PC-3 (cell line): ENCODE results near the gene RAB37. TPM values are rescaled to one million over a fixed set of nuclear protein-coding genes. Genes with fewer than 3 reads are reported as not detected.

ENCODE experiments used
- ATAC-seq: fragments of 200-7000 bp; cut with Tn5 transposase; 2 replicates; pipeline ENCODE4 v1.9.1; 2020; ENCODE audit warnings: mild to moderate bottlenecking, moderate library complexity
- Bru-seq: library from RNA; stranded (reverse); fragments of 400-500 nt; gene quantifications from one replicate; lab custom pipeline; 2021; lab: Mats Ljungman, UMichigan
- BruChase-seq, 2 experiments: library from RNA; stranded (reverse); fragments of 400-500 nt; gene quantifications; one replicate each; lab custom pipeline; 2021; lab: Mats Ljungman, UMichigan
- BruUV-seq: library from RNA; stranded (reverse); fragments of 400-500 nt; replicated peaks from 2 replicates; lab custom pipeline; 2021; lab: Mats Ljungman, UMichigan
- CTCF ChIA-PET: fragments of 300-600 bp; sonication (Branson Sonifier 250); formaldehyde crosslinking; loops from one replicate; lab custom pipeline; 2022; ENCODE audit warnings: antibody characterized with exemption; lab: Charles Lee
- POLR2A ChIA-PET: fragments of 300-600 bp; sonication (Branson Sonifier 250); formaldehyde crosslinking; loops from one replicate; lab custom pipeline; 2022; ENCODE audit warnings: antibody characterized with exemption; ENCODE audit not compliant: unreplicated experiment; lab: Charles Lee
- DNase-seq: peaks from one replicate; pipeline ENCODE4 v3.0.0-alpha.2; 2015
- H2AFZ ChIP-seq: fragments of 300-600 bp; sonication (generic); 2 replicates; pipeline ENCODE4 v1.6.0; 2016; ENCODE audit warnings: antibody characterized with exemption, low read length
- H3F3A ChIP-seq: fragments of 300-600 bp; sonication (generic); one replicate; pipeline ENCODE4 v1.6.0; 2017; ENCODE audit warnings: antibody characterized with exemption, low read length, control low read depth, mild to moderate bottlenecking; ENCODE audit not compliant: unreplicated experiment
- H3K27ac ChIP-seq: fragments of 300-600 bp; sonication (generic); 2 replicates; pipeline ENCODE4 v1.5.1; 2016; ENCODE audit warnings: mild to moderate bottlenecking, low read length
- H3K27me3 ChIP-seq: fragments of 300-600 bp; sonication (generic); 2 replicates; pipeline ENCODE4 v1.6.1; 2016; ENCODE audit warnings: low read length, mixed read lengths
- H3K36me3 ChIP-seq: fragments of 300-600 bp; sonication (generic); 2 replicates; pipeline ENCODE4 v1.6.1; 2016; ENCODE audit warnings: low read depth, mixed run types, low read length, mixed read lengths
- H3K4me1 ChIP-seq: fragments of 300-600 bp; sonication (generic); 2 replicates; pipeline ENCODE4 v1.5.1; 2016; ENCODE audit warnings: low read length; ENCODE audit not compliant: insufficient read depth
- H3K4me2 ChIP-seq: fragments of 300-600 bp; sonication (generic); 2 replicates; pipeline ENCODE4 v1.6.0; 2016; ENCODE audit warnings: low read length
- H3K4me3 ChIP-seq: fragments of 300-600 bp; sonication (generic); 2 replicates; pipeline ENCODE4 v1.5.1; 2016; ENCODE audit warnings: mild to moderate bottlenecking, low read length, mixed read lengths
- H3K79me2 ChIP-seq: fragments of 300-600 bp; sonication (generic); 2 replicates; pipeline ENCODE4 v1.6.1; 2017; ENCODE audit warnings: low read length, mixed read lengths
- H3K9ac ChIP-seq: fragments of 300-600 bp; sonication (generic); 2 replicates; pipeline ENCODE4 v1.6.0; 2016; ENCODE audit warnings: mild to moderate bottlenecking, low read length
- H3K9me2 ChIP-seq: fragments of 300-600 bp; sonication (generic); replicated peaks from 2 replicates; pipeline ENCODE4 v1.6.1; 2016; ENCODE audit warnings: mixed run types, low read length, mixed read lengths
- H3K9me3 ChIP-seq: fragments of 300-600 bp; sonication (generic); 2 replicates; pipeline ENCODE4 v1.6.1; 2016; ENCODE audit warnings: low read length, mixed read lengths
- H4K20me1 ChIP-seq: fragments of 300-600 bp; sonication (generic); 2 replicates; pipeline ENCODE4 v1.6.1; 2016; ENCODE audit warnings: low read length, mixed read lengths
- CTCF ChIP-seq: fragments of 300-600 bp; sonication (generic); conservative IDR thresholded peaks from 2 replicates; pipeline ENCODE4 v1.5.1; 2017; ENCODE audit warnings: antibody characterized with exemption, low read depth, mild to moderate bottlenecking, low read length
- EZH2 ChIP-seq: fragments of 300-600 bp; sonication (generic); IDR thresholded peaks from one replicate; pipeline ENCODE4 v1.6.1; 2017; ENCODE audit warnings: antibody characterized with exemption, mild to moderate bottlenecking, low read length; ENCODE audit not compliant: unreplicated experiment
- EZH2phosphoT487 ChIP-seq: fragments of 300-600 bp; sonication (generic); IDR thresholded peaks from 2 replicates; pipeline ENCODE4 v1.6.1; 2018; ENCODE audit warnings: mild to moderate bottlenecking, antibody characterized with exemption, low read length, borderline replicate concordance
- intact Hi-C: fragments of 100-400 bp; cut with micrococcal nuclease; formaldehyde crosslinking; loops from 2 replicates; pipeline ENCODE4 v1.9.0; 2023
- long read RNA-seq: library from polyadenylated mRNA; unstranded; transcript quantifications from one replicate; pipeline ENCODE4 v2.0.0, GENCODE V29; 2021; ENCODE audit not compliant: unreplicated experiment
- total RNA-seq: library from RNA; depleted of rRNA; stranded (reverse); fragments of >200 nt; gene quantifications from 2 replicates; pipeline ENCODE4 v1.2.3, GENCODE V29; 2014; rRNA removed

RAB37 gene
- total RNA-seq: 0.17 and 0.66 TPM in 2 replicates
- percentile 2 among the genes with signal in this experiment for Bru-seq, nascent RNA
- percentile 4 among the genes with signal in this experiment for BruChase-seq, experiment 1, labeled RNA remaining after a 6-hour chase
- percentile 5 among the genes with signal in this experiment for BruChase-seq, experiment 2, labeled RNA remaining after a 2-hour chase
- long read RNA-seq, partial matches to known transcripts: 0 of 1 reads
- long read RNA-seq, other reads (novel, unspliced or antisense): 0 of 1 reads

GRCh38 chr17:74736513-74737298 lies at the start of gene RAB37:
RAB37 (plus strand) TSS chr17:74737256; CDS start chr17:74737273, 17 bp downstream.
- intact Hi-C loops: loop anchor here (1.0 kb wide), 1 partner anchor 79 kb away; no protein-coding TSS in a partner anchor
- Histone ChIP-seq H3K79me2 (no peaks in the 10 kb centered on the region), H3K9me3 (no peaks in the 10 kb centered on the region), H3K4me1 (peaks cover 15% of the 10 kb centered on the region), H4K20me1 (no peaks in the 10 kb centered on the region), H3K9ac (no peak within 1 kb of the TSS), H3K36me3 (no peaks in the 10 kb centered on the region), H3F3A (no peaks in the 10 kb centered on the region), H3K4me3 (no peak within 1 kb of the TSS; the same call in 1 of the 2 replicates), H3K9me2 (no peaks in the 10 kb centered on the region), H3K27ac (no peak within 1 kb of the TSS), H3K27me3 (peaks cover 60% of the 10 kb centered on the region), H2AFZ (peak within 1 kb of the TSS; percentile 32; the same call in 1 of the 2 replicates), H3K4me2 (peak within 1 kb of the TSS; percentile 38)
- ChIA-PET CTCF (interaction anchor here (0.6 to 3.5 kb wide), 3 partner anchors 40 to 193 kb away, joined by 3 to 53 read pairs (median 5); partner anchors contain the start of gene NAT9), POLR2A (no interaction called here)
- BruUV-seq: no TSS peak
- no peak for DNase-seq
- TF ChIP-seq EZH2: peak; percentile 90
- peak; percentile 58 for TF ChIP-seq CTCF
- TF ChIP-seq EZH2phosphoT487: 0 out of 2 replicates have a peak, but pooled peaks have one; percentile 47
- ATAC-seq: peak; percentile 12

GRCh38 chr17:74687886-74688285 lies 49.2 kb upstream of the RAB37 start:
- H3F3A ChIP-seq: no peaks in the 10 kb centered on the region
- no peaks in the 10 kb centered on the region for H4K20me1 ChIP-seq
- H3K27ac ChIP-seq: no peak overlapping the region
- no TSS peak for BruUV-seq
- intact Hi-C loops: no loop called here
- no peak overlapping the region for H3K4me3 ChIP-seq
- DNase-seq: no peak
- H3K9ac ChIP-seq: no peak overlapping the region
- no peak overlapping the region for H3K4me2 ChIP-seq
- peaks cover 74% of the 10 kb centered on the region for H3K27me3 ChIP-seq
- ChIA-PET POLR2A (no interaction called here), CTCF (no interaction called here)
- ATAC-seq: no peak
- H3K9me3 ChIP-seq: no peaks in the 10 kb centered on the region
- no peak overlapping the region for H2AFZ ChIP-seq
- H3K9me2 ChIP-seq: no peaks in the 10 kb centered on the region
- no peaks in the 10 kb centered on the region for H3K4me1 ChIP-seq
- TF ChIP-seq EZH2 (no peak), EZH2phosphoT487 (no peak), CTCF (no peak)
- no peaks in the 10 kb centered on the region for H3K79me2 ChIP-seq
- H3K36me3 ChIP-seq: no peaks in the 10 kb centered on the region
